Activated CD8-positive, alpha-beta memory T cell treated with anti-CD3 and anti-CD28 coated beads, Interleukin-2, amount 50 U/mL, for 1 hour (primary cell): ENCODE results near the gene AGBL5.
"Not testable (repeated sequence)": the region's sequence is repeated elsewhere in the genome, so short reads cannot be mapped to it uniquely, and the experiment has no call there.

Experiments
- DNase-seq: peaks from one replicate; pipeline ENCODE4 v3.0.0-alpha.2; 2020; ENCODE audit errors: extremely low read depth

The AGBL5 gene

DNA sequence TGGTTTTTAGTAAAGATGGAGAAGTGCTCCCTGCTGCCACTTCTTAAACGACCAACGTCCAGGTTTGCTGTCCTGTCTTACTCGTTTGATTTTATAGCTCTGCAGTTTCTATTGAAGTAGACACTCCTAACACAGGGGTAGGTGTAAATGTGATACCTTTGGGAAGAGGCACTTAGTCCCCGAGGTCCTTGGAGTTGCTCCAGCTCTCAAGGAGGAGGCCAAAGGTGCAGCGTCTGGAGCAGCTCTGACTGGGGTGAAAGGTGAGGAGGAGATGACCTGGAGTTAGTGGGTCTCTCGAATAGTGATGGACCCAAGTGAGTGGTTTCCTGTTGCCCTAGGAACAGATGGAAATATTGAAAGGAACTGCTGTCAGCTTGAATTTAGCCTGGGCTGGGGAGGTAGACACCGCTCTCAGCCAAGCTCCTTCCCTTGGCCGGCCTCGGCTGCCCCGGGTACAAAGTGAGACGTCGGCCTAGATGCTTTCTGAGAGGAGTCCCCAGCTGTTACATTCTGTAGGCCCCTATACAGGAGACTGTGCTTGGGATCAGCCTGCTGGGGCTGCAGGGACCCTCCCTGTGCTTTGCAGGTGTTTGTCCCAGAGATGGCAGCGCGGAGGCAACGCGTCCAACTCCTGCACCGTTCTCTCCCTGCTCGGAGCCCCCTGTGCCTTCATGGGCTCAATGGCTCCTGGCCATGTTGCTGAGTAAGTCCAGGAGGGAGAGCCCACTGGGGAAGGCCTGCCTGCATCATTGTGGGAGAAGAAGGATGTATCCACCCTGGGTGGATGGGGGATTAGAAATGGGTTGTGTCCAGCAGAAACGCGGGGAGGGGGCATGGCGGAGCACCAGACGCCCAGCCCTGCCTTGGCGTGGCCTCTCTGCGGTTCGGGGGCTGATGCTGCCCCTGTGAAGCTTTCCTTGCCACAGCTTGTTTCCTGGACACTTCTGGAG, 40.6 kb downstream of the AGBL5 start:
- DNase-seq, result no peak

DNA sequence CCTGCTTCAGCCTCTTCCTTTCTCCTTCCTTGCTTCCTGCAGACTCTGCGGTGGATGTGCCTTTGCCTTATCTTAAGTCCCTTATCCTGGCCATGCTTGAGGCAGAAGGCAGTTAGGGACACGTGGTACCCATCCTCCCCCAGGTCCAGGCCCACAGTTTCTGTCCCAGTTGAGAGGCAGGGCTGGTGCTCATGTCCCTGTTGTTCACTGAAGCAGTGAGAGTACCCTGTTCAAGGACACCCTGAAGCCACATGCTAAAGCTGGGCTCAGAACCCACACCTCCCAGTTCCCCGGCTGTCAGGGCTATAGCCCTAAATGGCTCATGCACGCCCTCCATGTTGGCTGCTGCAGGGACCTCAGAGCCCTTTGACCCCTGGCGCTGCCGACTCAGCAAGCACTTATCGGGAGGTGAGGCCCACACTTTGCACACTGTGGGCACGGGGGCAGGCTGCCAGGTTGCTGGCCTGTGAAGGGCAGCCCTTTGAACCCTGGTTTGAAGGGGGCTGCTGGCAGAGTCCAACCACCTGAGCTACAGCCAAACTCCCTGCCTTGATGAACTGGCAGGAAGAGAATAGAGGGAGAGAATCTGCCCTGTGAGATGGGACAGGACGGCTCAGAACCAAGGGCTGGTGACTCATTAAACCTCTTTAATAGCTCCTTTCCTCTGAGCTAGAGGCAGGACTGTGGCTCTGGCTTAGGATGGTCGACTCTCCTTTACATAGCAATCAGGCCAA, 41.4 kb downstream of the AGBL5 start:
- DNase-seq, result no peak

DNA sequence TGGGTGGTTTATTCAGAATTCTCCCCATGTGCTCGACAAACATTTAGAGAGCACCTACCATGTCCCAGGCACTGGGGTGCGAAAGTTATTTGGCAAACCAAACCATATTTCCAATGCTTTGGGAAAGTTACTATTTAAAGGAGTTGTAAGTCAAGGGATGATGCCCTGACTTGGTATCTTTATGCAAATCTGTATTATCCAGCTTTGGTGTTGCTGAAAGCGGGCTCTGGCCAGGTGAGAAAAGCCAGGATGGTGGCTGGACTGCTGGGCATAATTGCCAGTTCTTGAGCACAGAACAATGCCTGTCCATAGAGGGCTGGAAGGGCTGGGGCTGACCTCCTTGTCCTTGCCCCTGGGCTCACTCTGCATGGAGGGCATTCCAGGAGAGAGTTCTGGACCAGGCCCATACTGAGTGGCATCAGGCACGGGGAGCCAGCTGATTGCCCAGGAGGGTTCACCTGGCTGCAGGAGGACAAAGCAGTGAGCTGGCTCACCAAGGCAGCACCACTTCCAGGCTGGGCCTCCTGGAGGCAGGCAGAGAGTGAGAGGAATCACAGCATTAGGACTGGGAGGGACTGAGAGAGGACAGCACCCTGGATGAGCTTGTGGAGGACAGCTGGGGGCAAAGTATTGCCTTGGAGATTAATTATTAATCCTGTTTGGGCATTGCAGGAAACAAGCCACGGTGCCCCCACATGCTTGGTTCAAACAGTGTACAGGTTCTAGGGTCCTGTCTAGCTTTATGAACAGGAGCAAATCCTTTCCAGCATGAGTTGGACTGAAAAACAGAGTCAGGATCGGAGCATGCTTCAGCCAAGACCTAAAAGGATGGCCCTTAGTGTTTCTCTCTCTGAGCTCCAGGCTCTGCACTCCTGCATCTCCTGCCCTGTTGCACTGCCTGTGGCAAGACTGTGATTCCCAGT, 42.2 kb downstream of the AGBL5 start:
- no peak for DNase-seq

DNA sequence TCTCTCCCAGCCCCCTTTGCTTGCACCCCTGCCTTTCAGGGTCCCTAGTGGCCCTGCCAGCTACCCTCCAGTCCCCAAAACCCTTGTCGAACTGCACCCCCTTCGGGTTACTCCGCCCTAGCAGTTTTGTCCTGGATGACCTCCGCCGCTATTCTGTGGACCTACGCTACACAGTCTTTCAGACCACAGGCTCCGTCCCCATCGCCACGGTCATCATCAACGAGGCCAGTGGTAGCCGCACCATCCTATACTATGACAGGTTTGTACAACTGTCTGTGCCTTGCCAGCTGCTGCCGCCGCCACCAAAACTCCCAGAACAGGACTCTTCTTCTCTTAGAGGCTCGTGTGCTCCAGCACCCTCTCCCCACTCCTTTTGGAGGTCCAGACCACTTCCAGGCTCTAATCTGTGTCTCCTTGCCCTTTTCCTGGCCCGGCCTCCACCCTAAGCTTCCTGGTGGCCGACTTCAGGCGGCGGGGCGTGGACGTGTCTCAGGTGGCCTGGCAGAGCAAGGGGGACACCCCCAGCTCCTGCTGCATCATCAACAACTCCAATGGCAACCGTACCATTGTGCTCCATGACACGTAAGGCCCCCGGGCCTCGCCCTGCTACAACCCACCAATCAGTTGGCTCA, 43.0 kb downstream of the AGBL5 start:
- DNase-seq, result no peak

DNA sequence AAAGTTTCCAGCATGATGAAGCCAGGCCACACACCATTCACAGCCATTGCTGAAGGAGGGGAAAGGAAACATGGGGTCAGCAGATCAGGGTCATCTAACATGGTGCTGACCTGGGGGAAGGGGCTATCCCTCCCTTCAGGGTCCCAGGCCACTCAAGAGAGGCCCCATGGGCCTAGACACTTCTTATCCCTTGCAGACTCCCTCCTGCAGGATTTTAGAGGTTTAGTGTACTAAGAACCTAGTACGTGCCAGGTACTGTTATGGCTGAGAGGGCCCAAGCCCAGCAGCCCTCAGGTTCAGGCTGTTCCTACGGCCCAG, 43.9 kb downstream of the AGBL5 start:
- no peak for DNase-seq

DNA sequence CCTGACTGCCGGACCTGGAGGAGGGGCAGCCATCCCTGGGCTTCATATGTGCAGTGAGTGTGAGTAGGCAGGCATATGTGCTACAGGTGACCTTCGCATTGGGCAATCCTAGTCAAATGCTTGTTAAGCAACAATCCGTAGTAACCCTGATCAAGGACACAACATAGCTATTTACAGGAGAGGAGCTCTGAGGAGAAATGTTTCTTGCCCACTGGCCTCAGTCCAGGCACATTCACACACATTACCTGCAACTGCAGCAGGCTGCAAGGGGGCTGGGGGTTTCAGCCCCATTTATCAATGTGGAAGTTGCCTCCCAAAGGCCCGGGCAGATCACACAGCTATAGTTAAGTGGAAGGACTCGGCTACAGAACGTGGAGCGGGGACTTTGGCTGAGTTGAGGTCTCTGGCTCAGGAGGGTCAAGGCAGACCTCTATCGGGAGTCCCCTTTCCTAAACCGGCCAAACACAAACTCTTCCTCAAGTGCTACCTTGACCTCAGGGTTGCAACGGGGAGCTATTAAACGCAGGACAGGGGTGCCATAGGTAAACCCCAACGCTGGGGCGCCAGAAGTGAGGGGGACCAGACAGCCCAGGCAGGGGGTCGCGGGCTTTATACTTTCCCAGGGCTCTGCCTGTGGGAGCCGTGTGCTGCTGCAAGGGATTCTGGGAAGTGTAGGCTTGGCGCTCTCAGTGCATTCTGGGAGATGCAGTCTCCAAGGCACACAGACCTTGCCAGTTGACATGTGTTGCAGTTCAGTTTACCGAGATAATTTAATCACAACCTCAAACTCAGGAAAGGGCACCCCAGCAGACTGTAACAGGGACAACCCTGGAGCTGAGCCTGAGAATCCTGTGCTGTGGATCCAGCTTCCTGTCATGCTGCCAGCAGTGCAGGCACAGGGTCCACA, 44.5 kb downstream of the AGBL5 start:
- DNase-seq, result no peak

DNA sequence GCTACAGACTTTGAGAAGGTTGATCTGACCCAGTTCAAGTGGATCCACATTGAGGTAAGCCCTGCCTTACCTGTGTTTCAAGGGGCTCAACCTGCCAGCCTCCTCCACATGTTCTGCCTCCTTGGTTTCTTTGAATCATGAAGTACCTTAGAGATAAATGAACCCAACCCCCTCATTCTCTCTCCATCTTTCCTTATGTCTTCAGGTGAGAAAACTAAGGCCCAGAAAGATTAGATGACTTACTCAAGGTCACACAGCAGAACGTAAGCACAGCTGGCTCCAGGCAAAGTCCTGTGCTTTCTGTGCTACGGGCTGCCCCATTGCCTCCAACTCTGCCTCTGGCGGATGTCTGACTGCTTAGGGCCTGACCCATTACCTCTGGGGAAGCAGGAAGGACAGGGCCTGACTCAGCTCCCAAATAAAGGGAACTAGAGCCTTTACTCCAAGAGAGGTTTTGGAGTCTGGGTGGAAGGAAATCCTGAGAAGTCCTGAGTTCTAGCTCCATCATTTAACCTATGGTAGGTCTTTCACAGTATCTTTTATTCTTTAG, 45.4 kb downstream of the AGBL5 start:
- DNase-seq, result no peak

DNA sequence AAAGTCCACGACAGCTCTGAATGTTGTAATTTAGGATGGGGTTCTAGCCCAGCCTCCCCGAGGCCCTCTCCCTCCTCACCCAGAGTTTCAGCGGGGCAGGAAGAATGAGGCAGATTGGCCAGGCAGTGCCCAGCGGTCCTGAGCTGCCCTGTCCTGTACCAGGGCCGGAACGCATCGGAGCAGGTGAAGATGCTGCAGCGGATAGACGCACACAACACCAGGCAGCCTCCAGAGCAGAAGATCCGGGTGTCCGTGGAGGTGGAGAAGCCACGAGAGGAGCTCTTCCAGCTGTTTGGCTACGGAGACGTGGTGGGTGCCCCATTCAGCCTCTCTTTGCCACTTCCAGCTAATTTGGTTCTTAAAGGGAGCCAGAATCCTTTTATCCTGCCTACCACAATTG, 45.9 kb downstream of the AGBL5 start:
- no peak for DNase-seq

DNA sequence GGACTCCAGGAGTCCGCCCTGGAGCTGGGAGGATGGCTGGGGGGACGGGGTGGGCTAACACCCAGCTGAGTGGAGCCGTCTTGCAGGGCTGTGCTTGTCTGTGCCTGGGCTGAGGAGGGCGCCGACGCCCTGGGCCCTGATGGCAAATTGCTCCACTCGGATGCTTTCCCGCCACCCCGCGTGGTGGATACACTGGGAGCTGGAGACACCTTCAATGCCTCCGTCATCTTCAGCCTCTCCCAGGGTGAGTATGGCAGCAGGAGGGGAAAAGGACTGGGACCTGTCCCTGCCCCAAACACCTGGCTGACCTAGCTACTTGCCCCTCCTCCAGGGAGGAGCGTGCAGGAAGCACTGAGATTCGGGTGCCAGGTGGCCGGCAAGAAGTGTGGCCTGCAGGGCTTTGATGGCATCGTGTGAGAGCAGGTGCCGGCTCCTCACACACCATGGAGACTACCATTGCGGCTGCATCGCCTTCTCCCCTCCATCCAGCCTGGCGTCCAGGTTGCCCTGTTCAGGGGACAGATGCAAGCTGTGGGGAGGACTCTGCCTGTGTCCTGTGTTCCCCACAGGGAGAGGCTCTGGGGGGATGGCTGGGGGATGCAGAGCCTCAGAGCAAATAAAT, 48.0 kb downstream of the AGBL5 start:
- DNase-seq, result no peak

DNA sequence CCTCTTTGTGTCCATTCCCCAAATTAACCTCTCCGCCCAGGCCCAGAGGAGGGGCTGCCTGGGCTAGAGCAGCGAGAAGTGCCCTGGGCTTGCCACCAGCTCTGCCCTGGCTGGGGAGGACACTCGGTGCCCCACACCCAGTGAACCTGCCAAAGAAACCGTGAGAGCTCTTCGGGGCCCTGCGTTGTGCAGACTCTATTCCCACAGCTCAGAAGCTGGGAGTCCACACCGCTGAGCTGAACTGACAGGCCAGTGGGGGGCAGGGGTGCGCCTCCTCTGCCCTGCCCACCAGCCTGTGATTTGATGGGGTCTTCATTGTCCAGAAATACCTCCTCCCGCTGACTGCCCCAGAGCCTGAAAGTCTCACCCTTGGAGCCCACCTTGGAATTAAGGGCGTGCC, 48.6 kb downstream of the AGBL5 start:
- DNase-seq, result no peak

DNA sequence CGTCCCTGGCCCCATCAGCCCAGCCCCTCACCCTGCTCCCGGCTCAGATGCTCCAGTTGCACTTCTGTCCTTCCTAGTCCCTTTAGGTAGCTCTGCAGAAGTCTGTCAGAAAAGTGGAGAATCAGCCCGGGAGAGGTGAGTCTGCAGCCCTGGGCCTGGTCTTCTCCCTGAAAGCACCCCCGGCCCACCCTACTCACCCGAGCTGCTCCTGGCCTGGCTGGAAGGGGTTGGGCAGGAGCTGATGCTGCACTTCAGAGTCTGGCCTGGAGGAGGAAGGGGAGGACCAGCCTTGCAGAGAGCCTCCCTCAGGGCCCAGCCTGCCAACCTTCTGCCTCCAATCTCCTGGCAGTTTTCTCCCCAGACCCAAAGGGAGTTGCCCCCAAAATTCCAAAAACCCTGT, 50.9 kb downstream of the AGBL5 start:
- DNase-seq, result no peak

DNA sequence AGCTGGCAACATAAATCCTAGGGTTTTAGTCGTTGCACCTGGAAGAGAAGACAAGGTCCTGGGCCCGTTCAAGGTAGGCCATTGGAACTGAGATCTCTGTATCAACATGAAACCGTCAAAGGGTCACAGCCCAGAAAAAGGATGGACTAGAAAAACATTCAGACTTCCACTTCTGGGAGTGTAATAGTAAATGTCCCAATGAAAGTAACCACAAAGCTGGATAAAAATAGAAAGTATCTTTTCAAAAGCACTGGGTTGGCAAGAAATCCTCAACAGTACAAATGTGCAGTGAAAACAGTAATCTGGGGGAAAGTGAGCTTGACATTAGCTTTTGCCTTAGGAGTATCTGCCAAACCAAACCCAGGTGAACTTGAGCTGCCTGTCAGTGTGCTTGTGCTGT, 54.5 kb downstream of the AGBL5 start:
- no peak for DNase-seq

DNA sequence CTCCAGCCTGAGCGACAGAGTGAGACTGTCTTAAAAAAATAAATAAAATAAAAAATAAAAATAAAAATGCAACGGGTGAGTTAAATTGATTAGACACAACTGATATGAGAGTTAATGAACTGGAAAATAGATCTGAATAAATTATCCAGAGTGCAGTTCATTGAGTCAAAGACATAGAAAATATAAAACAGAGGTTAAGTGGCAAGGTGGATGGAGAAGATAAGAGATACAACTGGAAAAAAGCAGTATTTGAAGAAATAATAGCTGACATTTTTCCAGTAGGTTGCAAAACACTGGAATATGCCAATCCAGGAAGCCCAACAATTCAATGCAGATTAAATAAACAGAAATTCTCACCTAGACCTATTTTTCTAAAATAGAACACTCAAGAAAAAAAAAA, 56.8 kb downstream of the AGBL5 start:
- DNase-seq, result no peak

DNA sequence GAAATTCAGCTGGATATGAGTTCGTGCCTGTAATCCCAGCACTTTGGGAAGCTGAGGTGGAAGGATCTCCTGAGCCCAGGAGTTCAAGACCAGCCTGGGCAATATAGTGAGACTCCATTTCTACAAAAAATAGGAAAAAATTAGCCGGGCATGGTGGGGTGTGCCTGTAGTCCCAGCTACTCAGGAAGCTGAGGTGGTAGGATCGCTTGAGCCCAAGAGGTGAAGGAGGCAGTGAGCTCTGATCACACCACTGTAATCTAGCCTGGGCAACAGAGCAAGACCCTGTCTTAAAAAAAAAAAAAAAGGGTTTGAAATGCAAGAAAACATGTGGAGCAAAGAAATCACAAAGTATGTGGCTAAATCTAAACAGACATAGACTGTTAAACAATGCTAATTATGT, 57.6 kb downstream of the AGBL5 start:
- no peak for DNase-seq

DNA sequence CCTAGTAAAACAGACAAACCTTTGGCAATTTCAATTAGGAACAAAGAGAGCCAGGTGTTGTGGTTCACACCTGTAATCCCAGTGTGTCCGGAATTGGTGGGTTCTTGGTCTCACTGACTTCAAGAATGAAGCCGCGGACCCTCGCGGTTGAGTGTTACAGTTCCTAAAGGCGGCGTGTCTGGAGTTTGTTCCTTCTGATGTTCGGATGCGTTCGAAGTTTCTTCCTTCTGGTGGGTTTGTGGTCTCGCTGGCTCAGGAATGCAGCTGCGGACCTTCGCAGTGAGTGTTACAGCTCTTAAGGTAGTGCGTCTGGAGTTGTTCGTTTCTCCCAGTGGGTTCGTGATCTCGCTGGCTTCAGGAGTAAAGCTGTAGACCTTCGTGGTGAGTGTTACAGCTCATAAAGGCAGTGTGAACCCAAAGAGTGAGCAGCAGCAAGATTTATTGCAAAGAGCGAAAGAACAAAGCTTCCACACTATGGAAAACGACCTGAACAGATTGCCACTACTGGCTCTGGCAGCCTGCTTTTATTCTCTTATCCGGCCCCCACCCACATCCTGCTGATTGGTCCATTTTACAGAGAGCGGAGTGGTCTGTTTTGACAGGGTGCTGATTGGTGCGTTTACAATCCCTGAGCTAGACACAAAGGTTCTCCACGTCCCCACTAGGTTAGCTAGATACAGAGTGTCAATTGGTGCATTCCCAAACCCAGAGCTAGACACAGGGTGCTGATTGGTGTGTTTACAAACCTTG, 59.3 kb downstream of the AGBL5 start:
- DNase-seq, result not testable (repeated sequence)

DNA sequence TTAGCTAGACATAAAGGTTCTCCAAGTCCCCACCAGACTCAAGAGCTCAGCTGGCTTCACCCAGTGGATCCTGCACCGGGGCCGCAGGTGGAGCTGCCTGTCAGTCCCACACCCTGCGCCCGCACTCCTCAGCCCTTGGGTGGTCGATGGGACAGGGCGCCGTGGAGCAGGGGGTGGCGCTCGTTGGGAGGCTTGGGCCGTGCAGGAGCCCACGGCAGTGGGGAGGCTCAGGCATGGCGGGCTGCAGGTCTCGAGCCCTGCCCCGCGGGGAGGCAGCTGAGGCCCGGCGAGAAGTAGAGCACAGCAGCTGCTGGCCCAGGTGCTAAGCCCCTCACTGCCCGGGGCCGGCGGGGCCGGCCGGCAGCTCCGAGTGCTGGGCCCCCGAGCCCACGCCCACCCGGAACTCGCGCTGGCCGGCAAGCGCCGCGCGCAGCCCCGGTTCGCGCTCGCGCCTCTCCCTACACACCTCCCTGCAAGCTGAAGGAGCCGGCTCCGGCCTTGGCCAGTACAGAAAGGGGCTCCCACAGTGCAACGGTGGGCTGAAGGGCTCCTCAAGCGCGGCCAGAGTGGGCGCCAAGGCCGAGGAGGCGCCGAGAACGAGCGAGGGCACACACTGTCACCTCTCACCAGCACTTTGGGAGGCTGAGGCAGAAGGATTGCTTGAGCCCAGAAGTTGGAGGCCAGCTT, 60.1 kb downstream of the AGBL5 start:
- DNase-seq, result not testable (repeated sequence)

DNA sequence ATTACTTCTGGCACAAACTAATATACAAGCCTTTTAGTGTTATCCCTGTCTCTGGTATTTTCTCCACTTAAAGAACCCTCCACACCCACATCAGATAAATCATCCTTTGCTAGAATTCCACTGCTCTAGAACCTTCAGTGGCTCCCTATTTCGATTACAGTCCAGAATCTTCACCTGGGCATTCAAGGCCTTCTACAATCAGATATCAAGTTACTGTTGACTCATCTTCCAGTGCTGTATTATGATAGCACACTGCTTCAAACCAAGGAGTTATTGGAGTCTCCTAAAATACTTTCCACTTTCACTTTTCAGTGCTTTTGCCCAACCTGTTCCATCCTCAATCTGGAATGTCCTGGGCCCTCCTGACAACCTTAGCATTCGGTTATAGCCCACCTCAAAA, 64.1 kb downstream of the AGBL5 start:
- no peak for DNase-seq

DNA sequence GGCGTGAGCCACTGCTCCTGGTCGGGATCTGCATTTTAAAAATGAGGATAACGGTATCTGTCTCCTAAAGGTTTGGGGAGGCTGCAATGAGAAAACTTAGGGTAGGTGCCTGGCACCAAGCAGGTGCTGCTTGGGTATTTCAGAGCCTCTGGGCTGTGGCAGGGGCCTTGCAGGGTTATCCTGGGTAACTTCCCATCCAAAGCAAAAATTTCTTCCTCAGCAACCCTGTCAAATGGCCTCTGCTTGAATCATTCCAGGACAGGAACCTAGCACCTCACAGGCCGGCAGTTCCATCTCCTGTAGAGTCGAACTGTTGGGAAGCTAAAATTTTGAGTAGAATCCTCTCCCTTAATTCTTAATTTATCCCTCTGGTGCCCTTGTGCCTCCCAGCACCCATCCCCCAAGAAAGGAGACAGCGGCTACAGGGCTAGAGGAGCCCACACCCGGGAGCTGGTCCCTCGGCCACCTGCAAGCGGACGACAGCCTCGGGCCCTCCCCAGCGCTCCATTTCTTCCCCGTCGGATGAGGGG, 66.6 kb downstream of the AGBL5 start:
- no peak for DNase-seq
